GM12878 (cell line): ENCODE data around the gene ERICH4. TPM values are rescaled to one million over a fixed set of nuclear protein-coding genes. Genes with fewer than 3 reads are reported as not detected.

Source experiments
- ATAC-seq: fragments of 200-7000 bp; cut with Tn5 transposase; 3 replicates; pipeline ENCODE4 v1.9.1; 2020; ENCODE audit warnings: mild to moderate bottlenecking, moderate library complexity
- BruUV-seq: library from RNA; stranded (reverse); fragments of 400-500 nt; replicated peaks from 2 replicates; lab custom pipeline; 2021; lab: Mats Ljungman, UMichigan
- CTCF ChIA-PET: fragments of 300-600 bp; sonication (Branson Sonifier 250); formaldehyde crosslinking; extraction: SDS; loops from one replicate; lab custom pipeline; 2021; ENCODE audit warnings: inconsistent platforms; lab: Yijun Ruan, JAX
- POLR2A ChIA-PET: fragments of 350-600 bp; formaldehyde crosslinking; extraction: SDS; loops from one replicate; lab custom pipeline; 2021; ENCODE audit warnings: inconsistent platforms; lab: Charles Lee
- RAD21 ChIA-PET: fragments of 300-600 bp; sonication (Branson Sonifier 250); formaldehyde crosslinking; loops from one replicate; lab custom pipeline; 2023; ENCODE audit warnings: antibody characterized with exemption; ENCODE audit not compliant: unreplicated experiment; lab: Charles Lee
- SMC1A ChIA-PET: fragments of 300-600 bp; sonication (Branson Sonifier 250); formaldehyde crosslinking; loops from one replicate; lab custom pipeline; 2023; ENCODE audit not compliant: unreplicated experiment, uncharacterized antibody; lab: Charles Lee
- DNase-seq: peaks from one replicate; pipeline ENCODE4 v3.0.0-alpha.2; 2011; ENCODE audit warnings: low read depth, low spot score
- FAIRE-seq: peaks from 3 replicates; lab custom pipeline; 2011; peaks lifted over from hg19 to GRCh38; lab: Jason Lieb, UNC
- H2AFZ ChIP-seq: 2 replicates; pipeline ENCODE4 v1.6.0; 2011; ENCODE audit warnings: low read depth, low read length, control low read depth; ENCODE audit not compliant: control insufficient read depth
- H3K27ac ChIP-seq: 2 replicates; pipeline ENCODE4 v1.5.1; 2011; ENCODE audit warnings: control low read depth; ENCODE audit not compliant: control insufficient read depth, insufficient read depth
- H3K27me3 ChIP-seq, 2 experiments: replicated peaks in 1 of 2; 2 replicates each; pipeline versions ENCODE4 v1.6.0 to v1.6.1; 2011; ENCODE audit warnings: low read length in 1 of 2; ENCODE audit not compliant: control insufficient read depth in 2 of 2, insufficient read depth in 2 of 2
- H3K36me3 ChIP-seq, 2 experiments: 2 replicates each; pipeline ENCODE4 v1.5.1; 2011; ENCODE audit warnings: low read length in 1 of 2; ENCODE audit not compliant: control insufficient read depth in 2 of 2, insufficient read depth in 2 of 2
- H3K4me1 ChIP-seq: 2 replicates; pipeline ENCODE4 v1.6.1; 2011; ENCODE audit warnings: mild to moderate bottlenecking, low read length, moderate library complexity, mixed read lengths; ENCODE audit not compliant: control insufficient read depth, insufficient read depth
- H3K4me2 ChIP-seq: 2 replicates; pipeline ENCODE4 v1.6.0; 2011; ENCODE audit warnings: control low read depth; ENCODE audit not compliant: control insufficient read depth, insufficient read depth
- H3K4me3 ChIP-seq: fragments of 200-600 bp; sonication (generic); 2 replicates; pipeline ENCODE4 v1.5.1; 2016
- H3K79me2 ChIP-seq: 2 replicates; pipeline ENCODE4 v1.6.0; 2011; ENCODE audit warnings: low read length; ENCODE audit not compliant: control insufficient read depth, insufficient read depth
- H3K9ac ChIP-seq: 2 replicates; pipeline ENCODE4 v1.8.0; 2011; ENCODE audit warnings: low read length, control low read depth, mixed read lengths; ENCODE audit not compliant: control insufficient read depth, insufficient read depth
- H3K9me3 ChIP-seq: replicated peaks from 3 replicates; pipeline ENCODE4 v1.5.1; 2011; ENCODE audit warnings: mild to moderate bottlenecking, low read length; ENCODE audit not compliant: control insufficient read depth, insufficient read depth
- H4K20me1 ChIP-seq: 2 replicates; pipeline ENCODE4 v1.6.0; 2011; ENCODE audit not compliant: control insufficient read depth, insufficient read depth
- FOS ChIP-seq: IDR thresholded peaks from 3 replicates; pipeline ENCODE4 v1.6.1; 2011; ENCODE audit warnings: borderline replicate concordance; ENCODE audit not compliant: insufficient read length; ENCODE audit errors: extremely low read depth
- HDAC6 ChIP-seq: fragments of 200-600 bp; sonication (generic); IDR thresholded peaks from one replicate; pipeline ENCODE4 v1.8.0; 2017; ENCODE audit warnings: antibody characterized with exemption; ENCODE audit not compliant: unreplicated experiment
- RBBP5 ChIP-seq: fragments of 200-600 bp; sonication (generic); conservative IDR thresholded peaks from 2 replicates; pipeline ENCODE4 v1.6.1; 2016
- STAT3 ChIP-seq: IDR thresholded peaks from 2 replicates; pipeline ENCODE4 v1.6.1; 2011; ENCODE audit warnings: low read depth, low read length, improper control_type of control experiment
- TCF3 ChIP-seq: IDR thresholded peaks from 2 replicates; pipeline ENCODE4 v1.6.1; 2012; ENCODE audit warnings: low read depth, mild to moderate bottlenecking, low read length, borderline replicate concordance; ENCODE audit not compliant: insufficient read depth
- whole genome bisulfite sequencing: methylation state at CpG from one replicate; pipeline ENCODE4 v1.1.6; 2016; ENCODE audit warnings: low lambda C conversion rate; ENCODE audit not compliant: insufficient replicate concordance, insufficient coverage; ENCODE audit errors: missing lambda C conversion rate; 5-methylcytosine and 5-hydroxymethylcytosine counted together
- in situ Hi-C: fragments of 300-500 bp; cut with MboI; formaldehyde crosslinking; loops from 9 replicates; pipeline ENCODE4 v1.14.3; 2018; ENCODE audit warnings: mixed read lengths
- intact Hi-C: fragments of 100-400 bp; cut with micrococcal nuclease; formaldehyde crosslinking; loops from one replicate; pipeline ENCODE4 v1.14.2; 2022; ENCODE audit not compliant: unreplicated experiment
- polyA plus RNA-seq, 11 experiments: library from polyadenylated mRNA; depleted of rRNA in 4 of 11; unstranded in 6 of 11; stranded (reverse) in 5 of 11; fragments of >200 nt; fragmentation: Nextera tagmentation in 4 of 11; fragmentation: Illumina TruSeq in 1 of 11; extraction: Ambion mirVana in 4 of 11; extraction: Trizol in 1 of 11; gene quantifications; 1 replicate in 1 of 11; 2 replicates in 10 of 11; pipeline versions ENCODE4 v1.2.1 to v1.2.3, GENCODE V29; 2011 to 2016; ENCODE audit warnings: inconsistent platforms in 2 of 11, missing spikeins in 2 of 11, low read depth in 1 of 11
- total RNA-seq, 4 experiments: library from RNA; depleted of rRNA in 3 of 4; stranded (reverse); fragments of >200 nt in 3 of 4; fragmentation: Illumina TruSeq in 1 of 4; extraction: Trizol in 1 of 4; gene quantifications; 2 replicates each; pipeline versions ENCODE4 v1.2.1 to v1.2.3, GENCODE V29; 2013 to 2021

Gene ERICH4
- total and polyA plus RNA-seq, 10 of the 15 experiments (the other 5 are each of a cell fraction or from before 2014, with no cell fraction given), result not detected

GRCh38 chr19:41449865-41450178 lies 6.9 kb downstream of the ERICH4 start:
- Histone ChIP-seq H3K9ac (no peak overlapping the region), H3K27me3 (no peaks in the 10 kb centered on the region), H3K9me3 (no peaks in the 10 kb centered on the region), H2AFZ (no peak overlapping the region), H3K27ac (no peak overlapping the region), H3K4me1 (peaks cover 12% of the 10 kb centered on the region), H4K20me1 (no peaks in the 10 kb centered on the region), H3K79me2 (no peaks in the 10 kb centered on the region), H3K36me3 (no peaks in the 10 kb centered on the region), H3K4me3 (no peak overlapping the region), H3K4me2 (no peak overlapping the region)
- POLR2A ChIA-PET, result interaction anchor here (1.5 kb wide), 1 partner anchor 89 kb away, joined by 3 read pairs; no protein-coding TSS in a partner anchor
- peak; percentile 18; the same call in 2 of the 3 replicates for ATAC-seq
- RAD21 ChIA-PET, result interaction anchor here (0.7 to 5.5 kb wide), 10 partner anchors 8 to 148 kb away, joined by 3 to 56 read pairs (median 8); partner anchors contain the start of gene CEACAM21
- FAIRE-seq, result no peak
- WGBS, result 36% methylated on average over 3 of the region's 3 CpGs
- no peak for DNase-seq
- in situ Hi-C loops, result loop anchor here (10.0 kb wide), 2 partner anchors 85 to 125 kb away; partner anchors contain the start of gene CEACAM21
- SMC1A ChIA-PET, result interaction anchor here (1.0 to 5.1 kb wide), 21 partner anchors 8 to 147 kb away, joined by 3 to 69 read pairs (median 7); partner anchors contain the start of genes CEACAM21 and DMAC2
- TF ChIP-seq FOS (no peak), RBBP5 (no peak), TCF3 (no peak), HDAC6 (no peak), STAT3 (no peak)
- intact Hi-C loops, result loop anchor here (1.0 to 5.0 kb wide), 4 partner anchors 88 to 120 kb away; partner anchors contain the start of gene TGFB1
- CTCF ChIA-PET, result interaction anchor here (1.0 to 10.9 kb wide), 17 partner anchors 10 to 182 kb away, joined by 3 to 314 read pairs (median 8); partner anchors contain the start of genes B9D2, CEACAM21 and DMAC2
- no TSS peak for BruUV-seq
